ENCODE results near the gene PHLDA3.

PHLDA3 gene

DNA sequence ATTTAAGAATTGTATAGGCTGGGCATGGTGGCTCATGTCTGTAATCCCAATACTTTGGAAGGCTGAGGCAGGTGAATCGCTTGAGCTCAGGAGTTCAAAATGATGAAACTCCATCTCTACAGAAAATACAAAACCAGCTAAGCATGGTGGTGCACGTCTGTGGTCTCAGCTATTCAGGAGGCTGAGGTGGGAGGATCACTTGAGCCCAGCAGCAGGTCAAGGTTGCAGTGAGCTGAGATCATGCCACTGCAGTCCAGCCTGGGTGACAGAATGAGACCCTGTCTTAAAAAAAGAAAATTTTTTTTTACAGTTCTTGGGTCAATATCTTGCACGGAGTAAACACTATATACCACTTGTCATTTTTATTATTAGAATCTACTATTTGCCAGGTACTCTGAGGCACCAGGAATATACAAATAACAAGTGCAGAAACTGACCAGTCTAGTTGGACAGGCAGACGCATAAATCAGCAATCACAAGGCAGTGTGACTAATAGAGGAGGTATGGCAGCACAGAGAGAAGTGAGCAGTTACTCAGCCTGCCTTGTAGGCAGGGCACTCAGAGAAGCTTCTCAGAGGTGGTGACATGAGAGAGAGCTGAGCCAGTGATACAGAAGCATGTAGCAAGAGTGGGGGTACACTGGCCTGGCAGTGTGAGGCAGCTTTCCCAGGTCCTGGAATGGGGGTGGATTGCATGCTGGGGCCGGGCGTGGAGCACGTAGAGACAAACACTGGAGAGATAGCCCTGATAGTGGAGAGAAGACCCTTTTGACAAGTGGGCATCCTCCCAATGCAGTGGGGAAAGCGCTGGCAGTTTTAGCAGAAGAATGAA is 8.0 kb downstream of the PHLDA3 start:
- FAIRE-seq = peak; percentile 78

DNA sequence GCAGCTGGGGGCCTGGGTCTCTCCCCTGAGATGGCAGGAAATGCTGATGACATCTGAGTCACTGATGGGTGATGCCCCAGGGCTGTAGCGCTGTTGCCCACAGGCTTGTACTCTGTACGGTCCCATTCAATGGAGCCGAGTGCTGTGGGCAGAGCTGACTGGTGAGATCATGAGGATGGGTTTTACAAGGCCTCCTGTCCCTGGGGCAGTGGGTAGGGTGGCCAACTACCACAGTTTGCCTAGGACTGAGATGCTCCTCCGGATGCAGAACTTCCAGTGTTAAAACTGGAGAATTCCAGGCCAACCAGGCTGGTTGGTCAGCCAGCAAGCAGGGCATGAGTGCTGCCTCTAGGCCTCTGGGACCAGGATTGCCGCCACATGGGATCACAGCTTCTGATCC is 9.2 kb downstream of the PHLDA3 start:
- no peak for FAIRE-seq

DNA sequence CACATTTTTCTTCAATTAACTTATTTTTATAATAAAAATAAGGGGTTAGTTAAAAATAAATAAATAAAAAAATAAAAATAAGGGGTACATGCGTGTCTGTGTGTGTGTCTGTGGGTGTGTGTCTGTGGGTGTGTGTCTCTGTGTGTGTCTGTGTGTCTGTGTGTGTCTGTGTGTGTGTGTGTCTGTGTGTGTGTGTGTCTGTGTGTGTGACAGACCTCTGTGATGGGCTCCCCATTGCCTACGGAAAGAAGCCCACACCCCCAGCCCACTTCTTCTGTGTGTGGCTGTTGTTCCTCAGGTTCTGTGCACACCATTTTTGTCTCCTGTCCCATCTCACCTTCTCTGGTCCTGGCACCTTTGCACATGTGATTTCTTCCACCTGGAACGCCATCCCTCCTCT is 9.9 kb downstream of the PHLDA3 start:
- FAIRE-seq = no peak

DNA sequence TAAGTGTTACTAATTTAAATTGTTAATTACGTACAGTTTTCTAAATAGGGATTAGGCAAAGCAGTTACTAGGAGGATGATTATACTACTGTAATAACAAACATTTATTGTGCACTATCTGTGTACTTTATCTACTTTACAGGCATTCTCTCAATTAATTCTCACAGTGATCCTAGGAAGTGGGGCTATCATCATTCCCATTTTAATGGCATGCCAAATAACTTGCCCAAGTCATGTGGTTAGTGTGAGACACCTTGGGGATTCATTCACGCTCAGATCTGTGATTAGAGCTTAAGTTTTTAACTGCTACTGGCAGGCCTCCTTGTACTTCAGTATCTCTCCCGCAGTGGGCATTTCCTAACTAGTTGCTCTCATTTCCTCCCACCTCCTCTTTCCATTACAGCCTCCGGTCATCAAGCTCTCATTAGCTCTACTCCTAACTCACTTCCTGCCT is 11.5 kb downstream of the PHLDA3 start:
- no peak for FAIRE-seq

DNA sequence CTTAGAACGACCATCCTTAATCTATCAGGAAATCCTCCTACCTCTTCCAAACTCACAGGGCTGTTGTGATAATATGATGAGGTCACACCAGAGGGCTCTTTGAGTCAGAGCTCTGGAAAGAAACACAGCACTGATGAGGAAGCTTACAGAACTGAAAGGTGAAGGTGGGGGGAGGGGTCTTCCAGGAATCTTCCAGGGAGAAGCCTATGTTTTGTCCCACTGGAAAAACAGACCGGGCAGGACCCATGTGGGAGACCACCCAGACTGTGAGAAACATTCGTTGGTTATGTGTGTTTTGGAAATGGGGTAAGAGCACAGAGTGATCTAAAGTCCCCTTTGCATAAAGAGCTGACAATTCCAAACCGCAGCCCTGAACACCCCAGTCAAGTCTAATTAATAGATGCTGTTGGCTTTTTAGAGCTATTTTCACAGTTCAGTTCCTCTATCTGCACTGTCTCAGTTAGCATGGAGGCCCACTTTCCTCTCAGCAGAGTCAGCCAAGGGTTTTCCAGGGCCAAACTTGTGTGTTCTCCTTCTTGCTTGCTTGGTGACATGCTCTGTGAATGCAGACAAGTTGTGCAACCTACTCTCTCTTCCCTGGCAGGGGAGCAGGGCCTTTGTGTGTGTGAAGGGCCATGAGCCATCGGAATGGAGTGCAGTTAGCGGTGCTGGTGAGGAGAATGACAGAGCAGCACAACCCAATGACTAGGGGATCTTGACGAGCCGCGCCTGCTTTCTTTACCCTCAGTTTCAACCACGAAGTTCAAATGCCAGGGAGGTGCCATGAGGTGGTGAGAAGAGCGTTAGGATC is 12.3 kb downstream of the PHLDA3 start:
- peak; percentile 7 for FAIRE-seq

DNA sequence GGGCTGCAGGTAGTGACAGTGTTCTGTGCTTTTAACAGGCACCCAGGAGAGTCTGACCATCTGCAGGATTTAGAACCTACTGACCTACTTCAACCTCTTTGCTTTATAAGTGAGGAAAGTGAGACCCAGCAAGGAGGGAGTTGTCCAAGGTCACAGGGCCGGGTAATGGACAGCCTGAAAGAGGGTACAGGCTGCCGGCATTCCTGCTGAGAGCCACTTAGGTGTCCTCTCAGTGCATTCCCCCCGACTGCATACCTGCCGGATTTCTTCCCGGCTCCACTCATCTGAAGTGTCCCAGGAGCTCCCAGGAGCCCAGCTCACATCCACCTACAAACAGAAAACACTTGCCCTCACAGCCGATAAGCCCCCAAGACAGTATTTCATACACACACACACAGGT is 13.9 kb downstream of the PHLDA3 start:
- no peak for FAIRE-seq

DNA sequence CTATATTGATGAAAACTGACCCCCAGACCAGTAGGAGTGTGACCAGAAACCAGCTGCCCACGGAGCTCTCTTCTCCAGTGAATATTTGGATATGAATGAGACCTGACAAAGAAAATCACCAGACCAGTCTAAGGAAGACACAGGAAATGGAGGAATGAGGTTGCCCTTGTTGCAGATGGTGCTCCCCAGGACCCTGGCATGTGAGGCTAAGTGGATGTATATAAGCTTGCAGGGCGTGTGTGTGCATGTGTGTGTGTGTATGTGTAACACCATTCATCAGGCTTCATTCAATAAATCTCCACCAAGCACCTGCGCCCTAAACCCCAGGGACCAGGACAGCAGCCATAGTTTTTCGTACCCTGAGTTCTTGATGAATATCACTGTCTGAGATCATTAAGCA is 14.4 kb downstream of the PHLDA3 start:
- no peak for FAIRE-seq

DNA sequence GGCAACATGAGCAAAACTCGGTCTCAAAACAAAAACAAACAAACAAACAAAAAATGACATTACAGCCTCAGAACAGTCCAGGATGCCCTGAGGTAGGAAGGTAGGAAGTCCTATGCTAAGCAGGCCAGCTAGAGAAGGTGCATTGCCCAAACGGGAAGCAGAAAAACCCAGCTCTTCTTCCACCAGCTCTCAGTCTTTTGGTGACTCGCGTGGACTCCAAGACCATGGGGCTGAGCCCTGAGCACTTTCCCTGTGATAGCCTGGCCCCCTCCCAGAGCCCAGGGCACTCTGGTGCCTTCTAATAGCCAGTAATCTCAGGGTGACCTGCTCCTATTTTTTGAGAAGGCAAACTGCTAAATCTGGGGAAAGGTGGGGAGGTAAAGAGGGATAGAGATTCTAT is 16.1 kb downstream of the PHLDA3 start:
- FAIRE-seq = no peak

DNA sequence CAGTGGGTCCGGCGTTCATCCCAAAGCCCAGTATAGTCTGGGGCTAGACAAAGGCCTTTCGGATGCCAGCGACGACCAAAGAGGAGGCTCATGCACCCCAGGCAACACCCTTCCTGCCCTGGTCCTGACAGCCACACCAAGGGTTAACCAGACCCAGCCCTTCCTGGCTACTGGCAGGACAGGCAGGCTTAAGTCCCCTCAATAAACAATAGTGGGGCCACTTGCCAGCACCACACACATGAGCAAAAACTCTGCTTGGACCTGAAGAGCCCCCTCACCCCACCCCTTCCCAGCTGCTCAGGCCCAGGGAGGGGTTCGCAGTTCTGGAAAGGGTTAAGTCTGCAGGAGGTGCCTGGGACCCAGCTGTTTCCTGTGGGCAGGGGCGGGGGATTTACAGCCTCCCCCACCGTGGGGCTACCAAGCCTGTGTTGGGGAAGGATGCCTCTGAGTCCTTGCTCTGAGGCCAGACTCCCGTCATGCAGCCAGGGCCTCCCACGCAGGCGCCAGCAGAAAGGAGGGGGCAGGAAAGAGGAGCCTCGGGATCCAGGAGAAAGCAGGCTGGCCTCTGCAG is 18.2 kb downstream of the PHLDA3 start:
- no peak for FAIRE-seq

DNA sequence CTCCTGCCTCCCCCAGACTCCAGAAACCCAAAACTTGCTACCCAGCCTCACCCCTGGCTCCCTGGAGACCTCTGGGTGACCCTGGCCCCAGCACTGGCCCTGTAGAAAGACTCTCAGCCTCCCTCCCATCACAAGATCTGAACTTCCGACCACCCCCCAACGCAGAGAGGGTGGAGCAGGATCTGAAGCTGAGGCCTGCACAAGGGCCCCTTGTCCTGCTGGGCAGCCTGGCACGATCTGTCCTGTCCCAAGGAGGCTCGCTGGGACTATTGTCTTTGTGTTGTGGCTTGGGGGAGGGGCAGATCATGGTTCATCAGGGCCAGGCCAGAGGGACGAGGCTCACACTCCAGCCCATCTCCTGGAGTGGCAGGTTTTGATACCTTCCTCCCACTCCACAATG is 20.0 kb downstream of the PHLDA3 start:
- FAIRE-seq = no peak

DNA sequence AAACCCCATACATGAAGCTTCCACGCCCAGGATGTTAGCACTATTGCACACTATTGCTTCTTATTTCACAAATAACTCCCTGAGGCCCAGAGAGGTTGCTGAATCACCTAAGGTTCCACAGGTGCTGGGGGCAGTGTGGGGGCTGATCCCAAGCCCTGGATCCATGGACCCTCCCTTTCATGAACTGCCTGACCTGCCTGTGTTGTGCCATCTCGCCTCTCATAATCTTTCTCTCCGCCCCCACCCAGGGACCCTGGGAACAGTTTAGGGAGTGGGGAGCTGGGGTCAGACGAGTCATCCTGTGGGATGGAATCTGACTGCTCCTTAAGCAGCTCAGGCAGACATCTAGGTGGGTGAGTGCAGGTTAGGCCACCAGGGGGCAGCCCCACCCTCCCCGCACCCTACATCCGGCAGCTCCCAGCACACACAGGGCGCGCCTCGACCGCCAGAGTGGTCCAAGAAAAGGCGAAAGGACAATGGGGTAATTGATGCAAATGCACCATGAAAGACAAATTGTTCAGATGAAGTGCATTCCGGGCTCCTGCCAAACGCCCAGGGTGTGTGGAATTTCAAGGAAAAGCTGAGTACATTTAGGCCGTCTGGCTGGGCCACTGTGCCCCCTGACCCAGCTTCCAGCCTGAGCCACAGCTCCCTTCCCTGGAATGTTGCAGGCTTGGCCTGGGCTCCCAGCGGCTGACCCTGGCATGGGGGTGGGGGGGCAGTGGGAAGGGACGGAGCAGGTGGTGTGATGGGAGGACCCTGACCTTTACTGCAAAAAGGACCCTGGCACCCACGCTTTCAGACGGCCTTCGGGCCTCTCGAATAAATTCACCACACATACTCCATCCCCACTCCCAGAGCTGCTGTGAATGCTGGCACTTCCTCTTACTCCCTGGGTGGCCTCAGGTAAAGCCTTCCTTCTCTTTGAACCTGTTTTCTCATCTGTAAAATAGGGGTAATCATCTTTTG is 20.8 kb downstream of the PHLDA3 start:
- no peak for FAIRE-seq

DNA sequence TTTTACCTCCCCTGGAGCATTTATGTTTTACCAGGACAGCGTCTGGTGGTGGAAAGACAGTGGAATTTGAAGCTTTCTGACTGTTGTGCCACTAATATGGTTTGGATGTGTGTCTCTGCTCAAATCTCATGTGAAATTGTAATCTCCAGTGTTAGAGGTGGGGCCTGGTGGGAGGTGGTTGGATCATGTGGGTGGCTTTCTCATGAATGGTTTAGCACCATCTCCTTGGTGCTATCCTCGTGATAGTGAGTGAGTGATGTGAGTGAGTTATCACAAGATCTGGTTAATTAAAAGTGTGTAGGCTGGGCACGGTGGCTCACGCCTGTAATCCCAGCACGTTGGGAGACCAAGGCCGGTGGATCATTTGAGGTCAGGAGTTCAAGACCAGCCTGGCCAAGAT is 23.7 kb downstream of the PHLDA3 start:
- FAIRE-seq = no peak

DNA sequence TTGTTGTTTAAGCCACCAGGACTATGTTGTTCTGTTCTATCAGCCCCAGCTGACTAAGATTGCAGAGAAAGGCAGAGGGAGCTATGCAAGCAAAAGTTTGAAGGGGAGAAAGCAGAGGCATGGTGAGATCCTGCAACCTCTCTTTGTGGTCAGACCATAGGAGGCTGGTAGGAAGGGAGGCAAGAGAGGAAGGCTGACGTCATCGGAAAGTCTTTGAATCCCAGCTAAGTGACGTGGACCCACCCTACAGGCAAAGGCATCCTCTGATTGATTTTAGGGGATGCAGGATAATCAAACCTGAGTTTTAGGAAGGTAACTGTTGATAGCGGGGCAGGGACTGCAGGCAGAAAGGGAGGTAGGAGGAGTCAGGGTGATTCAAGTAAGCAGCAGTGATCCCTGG is 24.2 kb downstream of the PHLDA3 start:
- no peak for FAIRE-seq

DNA sequence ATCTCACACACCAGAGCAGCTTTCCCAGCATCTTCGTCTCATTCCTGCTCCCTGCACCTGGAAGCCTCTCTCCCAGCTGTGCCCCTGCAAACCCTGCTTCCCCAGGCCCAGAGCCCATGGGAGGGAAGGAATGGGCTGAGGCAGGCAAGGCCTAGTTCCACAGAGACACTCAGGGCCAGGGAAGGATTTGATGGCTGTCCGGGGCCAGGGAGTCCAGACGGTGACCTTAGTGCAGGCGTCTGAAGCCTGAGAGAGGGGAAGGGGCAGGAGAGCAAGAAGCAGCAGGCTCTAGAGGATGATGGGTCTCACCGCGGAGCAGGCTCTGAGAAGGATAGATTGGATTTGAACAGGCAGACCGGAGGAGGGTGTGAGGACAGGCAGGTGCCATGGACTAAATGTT is 25.2 kb downstream of the PHLDA3 start:
- no peak for FAIRE-seq

DNA sequence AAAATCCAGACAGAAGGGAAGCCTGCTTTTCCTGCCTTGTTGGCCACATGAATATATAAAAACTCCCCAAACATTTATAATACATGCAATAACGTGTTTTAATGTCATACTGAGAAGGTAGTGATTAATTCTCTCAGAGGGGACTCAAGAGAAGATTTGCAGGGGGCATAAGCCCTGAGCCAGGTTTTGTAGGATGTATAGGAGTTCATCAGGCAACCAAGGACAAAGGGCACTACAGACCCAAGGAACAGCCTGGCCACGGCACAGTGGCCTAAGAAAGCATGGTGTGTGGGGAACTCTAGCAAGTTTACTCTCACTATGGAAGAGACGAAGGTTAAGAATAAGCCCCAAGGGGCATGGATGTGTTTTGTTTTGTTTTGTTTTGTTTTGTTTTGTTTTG is 32.0 kb downstream of the PHLDA3 start:
- no peak for FAIRE-seq

DNA sequence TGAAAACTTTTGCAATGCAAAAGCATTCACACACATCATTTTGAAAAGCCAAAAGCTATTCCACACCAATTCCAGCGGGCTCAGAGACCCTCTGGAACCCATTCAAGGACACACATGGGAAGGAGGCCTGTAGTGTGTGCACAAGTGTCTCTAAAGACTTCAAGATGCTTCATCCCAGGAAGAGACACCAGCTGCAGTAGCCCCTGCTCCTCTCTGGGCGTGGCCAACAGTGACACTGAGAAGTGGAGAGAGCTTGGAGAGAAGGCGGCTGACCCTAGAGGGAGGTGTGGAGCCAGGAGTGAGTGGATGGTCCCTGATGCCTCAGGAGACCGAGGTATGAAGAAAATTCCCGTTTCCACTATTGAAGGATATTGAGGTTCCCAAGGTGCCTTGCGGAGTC is 32.6 kb downstream of the PHLDA3 start:
- FAIRE-seq = no peak

DNA sequence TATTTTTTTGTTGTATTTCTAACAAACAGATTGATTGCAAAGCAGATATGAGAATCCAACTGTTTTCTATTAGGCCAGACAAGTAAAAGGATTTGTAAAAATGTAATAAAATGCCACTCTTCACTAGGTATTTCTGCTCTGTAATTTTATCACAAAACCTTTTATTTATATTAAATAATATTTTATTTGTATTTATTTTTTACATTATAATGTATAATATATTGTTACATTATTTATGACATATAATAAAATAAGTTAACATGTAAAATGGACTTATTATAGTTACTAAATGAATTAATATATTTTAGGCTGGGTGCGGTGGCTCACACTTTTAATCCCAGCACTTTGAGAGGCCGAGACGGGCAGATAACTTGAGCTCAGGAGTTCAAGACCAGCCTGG is 34.7 kb downstream of the PHLDA3 start:
- FAIRE-seq = peak; percentile 87

DNA sequence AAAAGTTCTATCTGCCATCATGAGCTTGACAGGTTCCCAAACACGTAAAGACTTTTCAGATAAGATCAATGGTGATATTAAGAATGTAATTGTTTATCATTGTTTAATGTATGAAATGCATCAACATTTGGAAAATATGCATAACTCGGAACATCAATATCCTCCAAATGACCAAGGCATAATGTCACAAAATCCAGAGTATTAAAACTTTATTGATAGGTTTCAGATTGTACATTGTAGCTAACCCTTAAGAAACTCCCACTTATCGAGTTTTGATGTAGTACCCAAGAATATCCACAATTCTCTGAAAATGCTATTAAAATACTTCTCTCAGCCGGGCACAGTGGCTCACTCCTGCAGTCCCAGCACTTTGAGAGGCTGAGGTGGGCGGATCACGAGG is 35.4 kb downstream of the PHLDA3 start:
- no peak for FAIRE-seq

DNA sequence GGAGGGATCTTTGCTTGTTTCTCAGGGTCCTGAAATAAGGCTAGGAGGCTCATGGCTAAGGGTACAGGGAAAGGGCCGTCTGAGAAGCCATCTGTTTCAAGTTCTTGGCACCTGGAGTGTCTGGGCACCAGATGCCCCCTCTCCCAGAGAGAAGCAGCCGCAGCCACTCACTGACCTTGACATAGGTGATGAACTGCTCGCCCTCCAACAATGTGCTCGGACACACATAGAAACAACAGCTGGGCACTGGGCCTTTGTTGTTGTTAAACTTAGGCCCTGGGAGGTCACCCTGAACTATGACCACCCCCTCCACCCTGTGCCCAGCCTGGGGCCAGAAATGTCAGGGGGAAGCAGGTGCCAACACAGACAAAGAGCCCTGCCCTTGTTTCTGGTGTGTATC is 38.2 kb downstream of the PHLDA3 start:
- no peak for FAIRE-seq

DNA sequence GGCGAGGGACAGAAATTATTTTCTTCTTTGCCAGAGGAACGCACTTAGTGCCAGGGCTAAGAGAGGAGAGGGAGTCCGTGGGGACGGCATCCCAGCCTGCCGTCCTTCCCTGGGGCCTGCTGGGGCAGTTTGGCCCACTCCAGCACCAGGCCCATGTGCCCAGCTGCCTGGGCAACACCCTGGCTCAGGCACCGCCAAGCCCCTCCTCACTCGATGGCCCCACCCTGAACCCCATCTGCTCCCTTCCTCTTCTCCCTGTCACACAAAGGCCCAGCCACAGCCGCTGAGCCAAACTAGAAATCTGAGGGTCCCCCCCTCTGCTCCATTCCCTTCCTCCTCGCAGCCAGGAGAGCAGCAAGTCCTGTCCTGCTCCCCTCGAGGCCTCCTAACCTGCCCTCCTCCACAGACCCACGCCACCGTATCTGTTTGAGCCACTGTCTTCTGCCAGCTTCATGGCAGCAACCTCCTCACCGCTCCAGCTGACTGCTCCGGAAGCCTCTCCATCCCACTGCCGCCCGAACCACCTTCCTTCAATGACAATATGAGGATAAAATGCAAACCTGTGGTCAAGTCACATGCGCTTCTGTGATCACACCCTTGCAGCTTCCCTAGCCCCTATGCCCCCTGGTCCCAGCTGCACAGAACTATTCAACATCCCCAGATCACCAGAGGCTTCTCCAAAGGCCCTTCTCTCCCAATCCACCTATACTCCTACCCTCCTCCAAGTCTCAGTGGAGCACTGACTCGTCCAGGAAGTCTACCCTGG is 39.1 kb downstream of the PHLDA3 start:
- no peak for FAIRE-seq

DNA sequence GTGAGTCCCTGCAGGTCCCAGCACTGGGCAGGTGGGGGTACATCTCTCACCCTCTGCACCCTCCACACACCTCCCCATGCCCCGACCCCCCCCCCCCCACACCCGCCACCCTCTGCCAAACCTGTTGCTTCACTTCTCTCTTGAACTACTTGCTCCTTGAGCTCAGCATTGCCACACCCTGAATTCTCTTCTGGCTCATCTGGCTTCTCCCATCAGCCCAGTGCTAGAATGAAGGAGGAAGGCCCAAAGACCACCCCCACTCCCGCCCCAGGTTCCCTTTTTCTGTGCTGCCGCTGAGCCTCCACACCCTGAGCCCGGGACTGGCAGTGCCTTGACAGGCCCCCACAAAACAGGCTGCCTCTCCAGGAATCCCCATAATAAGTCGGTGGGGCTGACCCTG is 41.0 kb downstream of the PHLDA3 start:
- no peak for FAIRE-seq

All from TTC549 (cell line).